ENCODE measurements around the gene PHGDH. TPM values are rescaled to one million over a fixed set of nuclear protein-coding genes. Genes with fewer than 3 reads are reported as not detected.

Gene PHGDH
- total and polyA plus RNA-seq, 2 of the 13 experiments (the other 11 are each of a cell fraction or from before 2014, with no cell fraction given) = 95.8 to 133 TPM

DNA sequence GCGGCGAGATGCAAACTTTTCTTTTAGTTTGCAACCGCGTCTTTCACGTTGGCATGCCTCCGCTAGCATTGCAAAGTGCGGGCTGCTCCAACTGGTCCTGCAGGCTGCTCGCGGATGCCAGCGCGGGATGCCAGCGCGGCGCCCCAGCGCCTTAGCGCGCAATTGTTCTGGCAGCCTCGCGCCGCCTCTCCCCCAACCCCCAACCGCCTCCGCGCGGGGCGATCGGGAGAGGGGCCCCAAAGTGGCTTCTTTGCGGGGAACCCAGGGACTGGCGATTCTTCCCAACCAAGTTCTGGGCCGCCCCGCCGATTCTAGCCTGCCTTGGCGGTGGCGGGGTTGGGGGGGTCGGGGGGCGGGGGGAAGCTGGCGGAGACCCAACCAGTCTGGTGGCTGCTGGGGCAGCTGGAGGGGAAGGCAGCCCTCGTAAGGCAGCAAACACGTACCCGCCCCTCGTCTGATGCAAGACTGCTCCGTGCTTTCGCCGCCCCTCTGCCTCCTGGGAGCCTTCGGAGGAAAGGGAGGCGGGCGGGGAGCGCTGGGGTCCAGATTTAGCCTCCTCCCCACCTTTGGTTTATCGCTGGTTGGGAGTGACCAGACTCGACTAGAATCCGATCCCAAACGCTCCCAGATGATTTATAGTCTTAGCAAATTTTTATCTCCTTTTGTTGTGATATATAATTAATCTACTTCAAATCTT, 756 bp downstream of the PHGDH start (continued):
- TF ChIP-seq ETV5 (CRISPR knock-in tag; IDR thresholded peaks at IDR 0.05; ENCODE audit: borderline replicate concordance) (no peak), ZNF12 (CRISPR knock-in tag; IDR thresholded peaks at IDR 0.05) (no peak), SNAPC2 (CRISPR knock-in tag; IDR thresholded peaks at IDR 0.05) (no peak), ZFP90 (CRISPR knock-in tag; IDR thresholded peaks at IDR 0.05; ENCODE audit: borderline replicate concordance) (peak; percentile 23; the same call in 1 of the 2 replicates), RBAK (CRISPR knock-in tag; IDR thresholded peaks at IDR 0.05) (no peak), ZNF138 (CRISPR knock-in tag; IDR thresholded peaks at IDR 0.05; ENCODE audit: low read depth) (no peak), ZMYM4 (CRISPR knock-in tag; IDR thresholded peaks at IDR 0.05) (peak; percentile 34; the same call in 1 of the 2 replicates), MBNL3 (CRISPR knock-in tag; conservative IDR thresholded peaks at IDR 0.05) (no peak), HDAC2 (CRISPR knock-in tag; IDR thresholded peaks at IDR 0.05) (0 out of 2 replicates have a peak, but pooled peaks have one; percentile 5), HOXA3 (CRISPR knock-in tag; IDR thresholded peaks at IDR 0.05) (0 out of 2 replicates have a peak, but pooled peaks have one; percentile 24), SKI (IDR thresholded peaks at IDR 0.05; ENCODE audit: partially characterized antibody) (no peak), FOSL2 (CRISPR knock-in tag; IDR thresholded peaks at IDR 0.05) (peak; percentile 24; the same call in 1 of the 2 replicates), ZNF33B (CRISPR knock-in tag; IDR thresholded peaks at IDR 0.05) (no peak), HNRNPK (IDR thresholded peaks at IDR 0.05; ENCODE audit: low read depth, low read length, poor library complexity, severe bottlenecking) (peak; percentile 40), NR1H2 (CRISPR knock-in tag; IDR thresholded peaks at IDR 0.05; ENCODE audit: borderline replicate concordance, low read depth) (no peak), ZNF747 (CRISPR knock-in tag; IDR thresholded peaks at IDR 0.05; ENCODE audit: borderline replicate concordance) (no peak), ZNF773 (CRISPR knock-in tag; IDR thresholded peaks at IDR 0.05; ENCODE audit: borderline replicate concordance) (no peak; the same call in 1 of the 2 replicates)
- TF ChIP-seq, protein P1, sequence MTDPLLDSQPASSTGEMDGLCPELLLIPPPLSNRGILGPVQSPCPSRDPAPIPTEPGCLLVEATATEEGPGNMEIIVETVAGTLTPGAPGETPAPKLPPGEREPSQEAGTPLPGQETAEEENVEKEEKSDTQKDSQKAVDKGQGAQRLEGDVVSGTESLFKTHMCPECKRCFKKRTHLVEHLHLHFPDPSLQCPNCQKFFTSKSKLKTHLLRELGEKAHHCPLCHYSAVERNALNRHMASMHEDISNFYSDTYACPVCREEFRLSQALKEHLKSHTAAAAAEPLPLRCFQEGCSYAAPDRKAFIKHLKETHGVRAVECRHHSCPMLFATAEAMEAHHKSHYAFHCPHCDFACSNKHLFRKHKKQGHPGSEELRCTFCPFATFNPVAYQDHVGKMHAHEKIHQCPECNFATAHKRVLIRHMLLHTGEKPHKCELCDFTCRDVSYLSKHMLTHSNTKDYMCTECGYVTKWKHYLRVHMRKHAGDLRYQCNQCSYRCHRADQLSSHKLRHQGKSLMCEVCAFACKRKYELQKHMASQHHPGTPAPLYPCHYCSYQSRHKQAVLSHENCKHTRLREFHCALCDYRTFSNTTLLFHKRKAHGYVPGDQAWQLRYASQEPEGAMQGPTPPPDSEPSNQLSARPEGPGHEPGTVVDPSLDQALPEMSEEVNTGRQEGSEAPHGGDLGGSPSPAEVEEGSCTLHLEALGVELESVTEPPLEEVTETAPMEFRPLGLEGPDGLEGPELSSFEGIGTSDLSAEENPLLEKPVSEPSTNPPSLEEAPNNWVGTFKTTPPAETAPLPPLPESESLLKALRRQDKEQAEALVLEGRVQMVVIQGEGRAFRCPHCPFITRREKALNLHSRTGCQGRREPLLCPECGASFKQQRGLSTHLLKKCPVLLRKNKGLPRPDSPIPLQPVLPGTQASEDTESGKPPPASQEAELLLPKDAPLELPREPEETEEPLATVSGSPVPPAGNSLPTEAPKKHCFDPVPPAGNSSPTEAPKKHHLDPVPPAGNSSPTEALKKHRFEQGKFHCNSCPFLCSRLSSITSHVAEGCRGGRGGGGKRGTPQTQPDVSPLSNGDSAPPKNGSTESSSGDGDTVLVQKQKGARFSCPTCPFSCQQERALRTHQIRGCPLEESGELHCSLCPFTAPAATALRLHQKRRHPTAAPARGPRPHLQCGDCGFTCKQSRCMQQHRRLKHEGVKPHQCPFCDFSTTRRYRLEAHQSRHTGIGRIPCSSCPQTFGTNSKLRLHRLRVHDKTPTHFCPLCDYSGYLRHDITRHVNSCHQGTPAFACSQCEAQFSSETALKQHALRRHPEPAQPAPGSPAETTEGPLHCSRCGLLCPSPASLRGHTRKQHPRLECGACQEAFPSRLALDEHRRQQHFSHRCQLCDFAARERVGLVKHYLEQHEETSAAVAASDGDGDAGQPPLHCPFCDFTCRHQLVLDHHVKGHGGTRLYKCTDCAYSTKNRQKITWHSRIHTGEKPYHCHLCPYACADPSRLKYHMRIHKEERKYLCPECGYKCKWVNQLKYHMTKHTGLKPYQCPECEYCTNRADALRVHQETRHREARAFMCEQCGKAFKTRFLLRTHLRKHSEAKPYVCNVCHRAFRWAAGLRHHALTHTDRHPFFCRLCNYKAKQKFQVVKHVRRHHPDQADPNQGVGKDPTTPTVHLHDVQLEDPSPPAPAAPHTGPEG (CRISPR knock-in tag; IDR thresholded peaks at IDR 0.05) = no peak
- TF ChIP-seq, protein P2, sequence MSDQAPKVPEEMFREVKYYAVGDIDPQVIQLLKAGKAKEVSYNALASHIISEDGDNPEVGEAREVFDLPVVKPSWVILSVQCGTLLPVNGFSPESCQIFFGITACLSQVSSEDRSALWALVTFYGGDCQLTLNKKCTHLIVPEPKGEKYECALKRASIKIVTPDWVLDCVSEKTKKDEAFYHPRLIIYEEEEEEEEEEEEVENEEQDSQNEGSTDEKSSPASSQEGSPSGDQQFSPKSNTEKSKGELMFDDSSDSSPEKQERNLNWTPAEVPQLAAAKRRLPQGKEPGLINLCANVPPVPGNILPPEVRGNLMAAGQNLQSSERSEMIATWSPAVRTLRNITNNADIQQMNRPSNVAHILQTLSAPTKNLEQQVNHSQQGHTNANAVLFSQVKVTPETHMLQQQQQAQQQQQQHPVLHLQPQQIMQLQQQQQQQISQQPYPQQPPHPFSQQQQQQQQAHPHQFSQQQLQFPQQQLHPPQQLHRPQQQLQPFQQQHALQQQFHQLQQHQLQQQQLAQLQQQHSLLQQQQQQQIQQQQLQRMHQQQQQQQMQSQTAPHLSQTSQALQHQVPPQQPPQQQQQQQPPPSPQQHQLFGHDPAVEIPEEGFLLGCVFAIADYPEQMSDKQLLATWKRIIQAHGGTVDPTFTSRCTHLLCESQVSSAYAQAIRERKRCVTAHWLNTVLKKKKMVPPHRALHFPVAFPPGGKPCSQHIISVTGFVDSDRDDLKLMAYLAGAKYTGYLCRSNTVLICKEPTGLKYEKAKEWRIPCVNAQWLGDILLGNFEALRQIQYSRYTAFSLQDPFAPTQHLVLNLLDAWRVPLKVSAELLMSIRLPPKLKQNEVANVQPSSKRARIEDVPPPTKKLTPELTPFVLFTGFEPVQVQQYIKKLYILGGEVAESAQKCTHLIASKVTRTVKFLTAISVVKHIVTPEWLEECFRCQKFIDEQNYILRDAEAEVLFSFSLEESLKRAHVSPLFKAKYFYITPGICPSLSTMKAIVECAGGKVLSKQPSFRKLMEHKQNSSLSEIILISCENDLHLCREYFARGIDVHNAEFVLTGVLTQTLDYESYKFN (CRISPR knock-in tag; conservative IDR thresholded peaks at IDR 0.05) = no peak
- TF ChIP-seq, protein P3, sequence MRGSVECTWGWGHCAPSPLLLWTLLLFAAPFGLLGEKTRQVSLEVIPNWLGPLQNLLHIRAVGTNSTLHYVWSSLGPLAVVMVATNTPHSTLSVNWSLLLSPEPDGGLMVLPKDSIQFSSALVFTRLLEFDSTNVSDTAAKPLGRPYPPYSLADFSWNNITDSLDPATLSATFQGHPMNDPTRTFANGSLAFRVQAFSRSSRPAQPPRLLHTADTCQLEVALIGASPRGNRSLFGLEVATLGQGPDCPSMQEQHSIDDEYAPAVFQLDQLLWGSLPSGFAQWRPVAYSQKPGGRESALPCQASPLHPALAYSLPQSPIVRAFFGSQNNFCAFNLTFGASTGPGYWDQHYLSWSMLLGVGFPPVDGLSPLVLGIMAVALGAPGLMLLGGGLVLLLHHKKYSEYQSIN (CRISPR knock-in tag; IDR thresholded peaks at IDR 0.05; ENCODE audit: borderline replicate concordance) = no peak

Measured in HepG2 (cell line).